Measurements from ENCODE around the gene PGM1. TPM values are rescaled to one million over a fixed set of nuclear protein-coding genes. Genes with fewer than 3 reads are reported as not detected.

Gene PGM1
- total RNA-seq, 4 donors from 2014 or later = 36.7 to 57.0 (median 50.8) TPM

- no peak for DNase-seq (ENCODE audit: low spot score in 2 of 2)
- TF ChIP-seq CTCF (IDR thresholded peaks at IDR 0.05) (no peak), EP300 (IDR thresholded peaks at IDR 0.05) (no peak), POLR2A (IDR thresholded peaks at IDR 0.05) (no peak)
- WGBS, 2 donors = 66 to 88% methylated on average over 2 of the region's 2 CpGs
- Histone ChIP-seq H3K27ac (no peak overlapping the region), H3K27me3 (no peaks in the 10 kb centered on the region), H3K36me3 (no peaks in the 10 kb centered on the region), H3K9me3 (no peaks in the 10 kb centered on the region), H3K4me1 (peaks cover 0 to 17% (median 3%) of the 10 kb centered on the region in 4 donors), H3K4me3 (no peak overlapping the region)
Observed at GRCh38 chr1:63693944-63694571, 100.8 kb downstream of the PGM1 start.

- no peak for DNase-seq (ENCODE audit: low spot score in 2 of 2)
- no peaks in the 10 kb centered on the region for H3K36me3 ChIP-seq
- peaks cover 0 to 4% (median 0%) of the 10 kb centered on the region in 4 donors for H3K4me1 ChIP-seq
- no peak overlapping the region for H3K4me3 ChIP-seq
- no peaks in the 10 kb centered on the region for H3K9me3 ChIP-seq
- no peak for TF ChIP-seq CTCF (IDR thresholded peaks at IDR 0.05)
- peak in 1 of 2 donors; percentile 52 for TF ChIP-seq EP300 (IDR thresholded peaks at IDR 0.05)
- TF ChIP-seq POLR2A (IDR thresholded peaks at IDR 0.05) = no peak
- 56 to 57% methylated on average over 13 of the region's 13 CpGs for WGBS, 2 donors
- no peaks in the 10 kb centered on the region for H3K27me3 ChIP-seq
- H3K27ac ChIP-seq = peak overlapping the region; percentile 19 to 81 (median 58)
Observed at GRCh38 chr1:63698001-63698838, 105.0 kb downstream of the PGM1 start.

- H3K36me3 ChIP-seq = no peaks in the 10 kb centered on the region
- peaks cover 0 to 4% (median 0%) of the 10 kb centered on the region in 4 donors for H3K4me1 ChIP-seq
- DNase-seq (ENCODE audit: low spot score in 2 of 2) = no peak
- no peaks in the 10 kb centered on the region for H3K27me3 ChIP-seq
- no peaks in the 10 kb centered on the region for H3K9me3 ChIP-seq
- H3K4me3 ChIP-seq = no peak overlapping the region
- no peak overlapping the region for H3K27ac ChIP-seq
- TF ChIP-seq POLR2A (IDR thresholded peaks at IDR 0.05) (no peak), EP300 (IDR thresholded peaks at IDR 0.05) (no peak), CTCF (IDR thresholded peaks at IDR 0.05) (no peak)
- WGBS, 2 donors = 84 to 85% methylated on average over 6 of the region's 6 CpGs
Observed at GRCh38 chr1:63701187-63701586, 108.0 kb downstream of the PGM1 start.

GRCh38 chr1:63703701-63704107, 110.5 kb downstream of the PGM1 start:
- WGBS, 2 donors = 48 to 51% methylated on average over 8 of the region's 8 CpGs
- Histone ChIP-seq H3K9me3 (no peaks in the 10 kb centered on the region), H3K36me3 (no peaks in the 10 kb centered on the region), H3K4me1 (peaks cover 0 to 2% (median 0%) of the 10 kb centered on the region in 4 donors), H3K4me3 (no peak overlapping the region), H3K27ac (no peak overlapping the region), H3K27me3 (no peaks in the 10 kb centered on the region)
- DNase-seq (ENCODE audit: low spot score in 2 of 2) = no peak
- TF ChIP-seq CTCF (IDR thresholded peaks at IDR 0.05) = no peak
- no peak for TF ChIP-seq EP300 (IDR thresholded peaks at IDR 0.05)
- no peak for TF ChIP-seq POLR2A (IDR thresholded peaks at IDR 0.05)

- Histone ChIP-seq H3K27me3 (no peaks in the 10 kb centered on the region), H3K4me3 (no peak overlapping the region), H3K27ac (no peak overlapping the region), H3K4me1 (no peaks in the 10 kb centered on the region), H3K36me3 (no peaks in the 10 kb centered on the region), H3K9me3 (no peaks in the 10 kb centered on the region)
- 82 to 88% methylated on average over 3 of the region's 3 CpGs for WGBS, 2 donors
- no peak for DNase-seq (ENCODE audit: low spot score in 2 of 2)
- TF ChIP-seq CTCF (IDR thresholded peaks at IDR 0.05) = no peak
- no peak for TF ChIP-seq POLR2A (IDR thresholded peaks at IDR 0.05)
- TF ChIP-seq EP300 (IDR thresholded peaks at IDR 0.05) = no peak
Observed at GRCh38 chr1:63704443-63704842, 111.2 kb downstream of the PGM1 start.
